GM19395 (cell line): ENCODE data around the gene EMILIN1.
"Not testable (repeated sequence)": the region's sequence is repeated elsewhere in the genome, so short reads cannot be mapped to it uniquely, and the experiment has no call there.

Experiments used
- ATAC-seq: cut with Tn5 transposase; IDR thresholded peaks from one replicate; pipeline ENCODE4 v1.9.1; 2021; ENCODE audit warnings: mild to moderate bottlenecking, moderate library complexity; ENCODE audit not compliant: unreplicated experiment

The EMILIN1 gene

GRCh38 chr2:27092696-27093429, 14.4 kb downstream of the EMILIN1 start:
- no peak for ATAC-seq

- no peak for ATAC-seq
These were observed 15.3 kb downstream of the EMILIN1 start for GRCh38 chr2:27093430-27094352.

- no peak for ATAC-seq
These were observed 16.1 kb downstream of the EMILIN1 start for GRCh38 chr2:27094353-27094984.

GRCh38 chr2:27095427-27095744, 17.0 kb downstream of the EMILIN1 start:
- ATAC-seq = no peak

GRCh38 chr2:27095745-27096651, 17.6 kb downstream of the EMILIN1 start:
- ATAC-seq = no peak

- ATAC-seq = no peak
These were observed 18.4 kb downstream of the EMILIN1 start for GRCh38 chr2:27096748-27097297.

GRCh38 chr2:27097341-27097740, 18.9 kb downstream of the EMILIN1 start:
- ATAC-seq = no peak

GRCh38 chr2:27099334-27099955, 21.0 kb downstream of the EMILIN1 start:
- ATAC-seq = no peak

GRCh38 chr2:27100036-27100435, 21.6 kb downstream of the EMILIN1 start:
- ATAC-seq = no peak

- ATAC-seq = no peak
These were observed 23.9 kb downstream of the EMILIN1 start for GRCh38 chr2:27102329-27102728.

GRCh38 chr2:27105981-27106380, 27.6 kb downstream of the EMILIN1 start:
- no peak for ATAC-seq

GRCh38 chr2:27108221-27108620, 29.8 kb downstream of the EMILIN1 start:
- ATAC-seq = no peak

GRCh38 chr2:27109083-27109482, 30.7 kb downstream of the EMILIN1 start:
- no peak for ATAC-seq

GRCh38 chr2:27110603-27111352, 32.4 kb downstream of the EMILIN1 start:
- not testable (repeated sequence) for ATAC-seq

GRCh38 chr2:27111392-27112078, 33.1 kb downstream of the EMILIN1 start:
- ATAC-seq = not testable (repeated sequence)

GRCh38 chr2:27115519-27115918, 37.1 kb downstream of the EMILIN1 start:
- no peak for ATAC-seq

GRCh38 chr2:27117995-27118524, 39.6 kb downstream of the EMILIN1 start:
- no peak for ATAC-seq
